ENCODE measurements around the gene CHTOP. TPM values are rescaled to one million over a fixed set of nuclear protein-coding genes. Genes with fewer than 3 reads are reported as not detected.

Gene CHTOP
- total RNA-seq, 2 experiments from 2014 or later = 88.2 to 91.3 TPM

GRCh38 chr1:153614906-153615305 is 19.0 kb upstream of the CHTOP start:
- no peak overlapping the region for H3K4me3 Mint-ChIP-seq

GRCh38 chr1:153615406-153615805 is 18.5 kb upstream of the CHTOP start:
- Mint-ChIP-seq H3K27ac (no peak overlapping the region), H3K4me1 (ENCODE audit: low read depth) (peaks cover 1% of the 10 kb centered on the region), H3K9me3 (no peaks in the 10 kb centered on the region), H3K36me3 (ENCODE audit: low read depth) (no peaks in the 10 kb centered on the region), H3K27me3 (ENCODE audit: low read depth) (no peaks in the 10 kb centered on the region), H3K4me3 (no peak overlapping the region)
- no peak for DNase-seq
- intact Hi-C loops (cut with micrococcal nuclease) = no loop called here
- CTCF ChIA-PET = interaction anchor here (0.7 to 6.3 kb wide), 8 partner anchors 9 to 105 kb away, joined by 3 to 43 read pairs (median 3); partner anchors contain the start of gene S100A13

More at GRCh38 chr1:153614906-153615305, 19.0 kb upstream of the CHTOP start:
- H3K9me3 Mint-ChIP-seq = no peaks in the 10 kb centered on the region
- no peak overlapping the region for H3K27ac Mint-ChIP-seq
- intact Hi-C loops (cut with micrococcal nuclease) = no loop called here
- CTCF ChIA-PET = interaction anchor here (0.7 to 6.3 kb wide), 6 partner anchors 8 to 104 kb away, joined by 3 to 43 read pairs (median 6); no protein-coding TSS in a partner anchor
- DNase-seq = no peak
- H3K36me3 Mint-ChIP-seq (ENCODE audit: low read depth) = no peaks in the 10 kb centered on the region
- H3K27me3 Mint-ChIP-seq (ENCODE audit: low read depth) = no peaks in the 10 kb centered on the region
- peaks cover 1% of the 10 kb centered on the region for H3K4me1 Mint-ChIP-seq (ENCODE audit: low read depth)

- Mint-ChIP-seq H3K4me3 (no peak within 1 kb of the TSS), H3K4me1 (ENCODE audit: low read depth) (peaks cover 1% of the 10 kb centered on the region), H3K9me3 (no peaks in the 10 kb centered on the region), H3K27ac (no peak within 1 kb of the TSS), H3K36me3 (ENCODE audit: low read depth) (no peaks in the 10 kb centered on the region), H3K27me3 (ENCODE audit: low read depth) (no peaks in the 10 kb centered on the region)
- CTCF ChIA-PET = interaction anchor here (0.6 to 6.3 kb wide), 6 partner anchors 11 to 106 kb away, joined by 3 to 43 read pairs (median 3); partner anchors contain the start of gene S100A13
- no peak for DNase-seq
- intact Hi-C loops (cut with micrococcal nuclease) = no loop called here
These were observed 17.5 kb upstream of the CHTOP start, which contains the start of gene S100A14 for GRCh38 chr1:153616144-153616916. TSS of gene S100A14 (minus strand) at chr1:153616325. CDS start at chr1:153615858, 467 bp downstream.

- CTCF ChIA-PET = interaction anchor here (0.6 to 6.3 kb wide), 7 partner anchors 13 to 122 kb away, joined by 3 to 43 read pairs (median 4); no protein-coding TSS in a partner anchor
- Mint-ChIP-seq H3K36me3 (ENCODE audit: low read depth) (no peaks in the 10 kb centered on the region), H3K4me3 (no peak overlapping the region), H3K27ac (no peak overlapping the region), H3K27me3 (ENCODE audit: low read depth) (no peaks in the 10 kb centered on the region), H3K4me1 (ENCODE audit: low read depth) (peaks cover 1% of the 10 kb centered on the region), H3K9me3 (no peaks in the 10 kb centered on the region)
- no peak for DNase-seq
- intact Hi-C loops (cut with micrococcal nuclease) = loop anchor here (1.0 kb wide), 2 partner anchors 45 to 106 kb away; no protein-coding TSS in a partner anchor
These were observed 17.0 kb upstream of the CHTOP start for GRCh38 chr1:153616917-153617311.

GRCh38 chr1:153617663-153618062 is 16.2 kb upstream of the CHTOP start:
- H3K36me3 Mint-ChIP-seq (ENCODE audit: low read depth) = no peaks in the 10 kb centered on the region
- intact Hi-C loops (cut with micrococcal nuclease) = loop anchor here (1.0 kb wide), 2 partner anchors 45 to 106 kb away; no protein-coding TSS in a partner anchor
- no peaks in the 10 kb centered on the region for H3K27me3 Mint-ChIP-seq (ENCODE audit: low read depth)
- CTCF ChIA-PET = interaction anchor here (0.6 to 6.3 kb wide), 9 partner anchors 13 to 149 kb away, joined by 3 to 43 read pairs (median 4); no protein-coding TSS in a partner anchor
- peak; percentile 72 for DNase-seq
- H3K4me1 Mint-ChIP-seq (ENCODE audit: low read depth) = peaks cover 1% of the 10 kb centered on the region
- no peaks in the 10 kb centered on the region for H3K9me3 Mint-ChIP-seq
- no peak overlapping the region for H3K4me3 Mint-ChIP-seq
- H3K27ac Mint-ChIP-seq = no peak overlapping the region

- no peak for DNase-seq
- intact Hi-C loops (cut with micrococcal nuclease) = no loop called here
- Mint-ChIP-seq H3K27ac (no peak overlapping the region), H3K36me3 (ENCODE audit: low read depth) (no peaks in the 10 kb centered on the region), H3K4me1 (ENCODE audit: low read depth) (peaks cover 1% of the 10 kb centered on the region), H3K9me3 (no peaks in the 10 kb centered on the region), H3K4me3 (no peak overlapping the region), H3K27me3 (ENCODE audit: low read depth) (no peaks in the 10 kb centered on the region)
- CTCF ChIA-PET = interaction anchor here (0.6 to 6.3 kb wide), 4 partner anchors 47 to 131 kb away, joined by 3 to 43 read pairs (median 8); no protein-coding TSS in a partner anchor
These were observed 14.7 kb upstream of the CHTOP start for GRCh38 chr1:153619171-153619570.

GRCh38 chr1:153623101-153623500 is 10.8 kb upstream of the CHTOP start:
- no peak overlapping the region for H3K4me3 Mint-ChIP-seq
- CTCF ChIA-PET = interaction anchor here (0.6 to 1.0 kb wide), 2 partner anchors 9 to 46 kb away, joined by 3 to 4 read pairs; no protein-coding TSS in a partner anchor
- intact Hi-C loops (cut with micrococcal nuclease) = no loop called here
- DNase-seq = no peak
- no peaks in the 10 kb centered on the region for H3K36me3 Mint-ChIP-seq (ENCODE audit: low read depth)
- H3K27ac Mint-ChIP-seq = no peak overlapping the region
- peaks cover 3% of the 10 kb centered on the region for H3K4me1 Mint-ChIP-seq (ENCODE audit: low read depth)
- no peaks in the 10 kb centered on the region for H3K9me3 Mint-ChIP-seq
- H3K27me3 Mint-ChIP-seq (ENCODE audit: low read depth) = peaks cover 10% of the 10 kb centered on the region

- Mint-ChIP-seq H3K4me3 (no peak overlapping the region), H3K4me1 (ENCODE audit: low read depth) (peaks cover 3% of the 10 kb centered on the region), H3K9me3 (no peaks in the 10 kb centered on the region), H3K27me3 (ENCODE audit: low read depth) (peaks cover 10% of the 10 kb centered on the region), H3K27ac (no peak overlapping the region), H3K36me3 (ENCODE audit: low read depth) (no peaks in the 10 kb centered on the region)
- CTCF ChIA-PET = no interaction called here
- DNase-seq = no peak
- intact Hi-C loops (cut with micrococcal nuclease) = no loop called here
These were observed 8.8 kb upstream of the CHTOP start for GRCh38 chr1:153624965-153625611.

GRCh38 chr1:153626477-153626903 is 7.4 kb upstream of the CHTOP start:
- Mint-ChIP-seq H3K27ac (no peak overlapping the region), H3K9me3 (no peaks in the 10 kb centered on the region), H3K36me3 (ENCODE audit: low read depth) (no peaks in the 10 kb centered on the region), H3K4me3 (no peak overlapping the region), H3K4me1 (ENCODE audit: low read depth) (peaks cover 8% of the 10 kb centered on the region), H3K27me3 (ENCODE audit: low read depth) (peaks cover 10% of the 10 kb centered on the region)
- no peak for DNase-seq
- intact Hi-C loops (cut with micrococcal nuclease) = no loop called here
- CTCF ChIA-PET = interaction anchor here (0.7 to 1.2 kb wide), 4 partner anchors 11 to 115 kb away, joined by 3 read pairs; no protein-coding TSS in a partner anchor

GRCh38 chr1:153626904-153627714 is 6.8 kb upstream of the CHTOP start, which contains the start of gene S100A13:
TSS of gene S100A13 (minus strand) at chr1:153627505. CDS start at chr1:153626472, 1,033 bp downstream.
- H3K4me3 Mint-ChIP-seq = no peak within 1 kb of the TSS
- H3K36me3 Mint-ChIP-seq (ENCODE audit: low read depth) = no peaks in the 10 kb centered on the region
- peak; percentile 32 for DNase-seq
- intact Hi-C loops (cut with micrococcal nuclease) = no loop called here
- peaks cover 13% of the 10 kb centered on the region for H3K4me1 Mint-ChIP-seq (ENCODE audit: low read depth)
- H3K9me3 Mint-ChIP-seq = no peaks in the 10 kb centered on the region
- H3K27ac Mint-ChIP-seq = no peak within 1 kb of the TSS
- CTCF ChIA-PET = interaction anchor here (0.7 to 2.4 kb wide), 6 partner anchors 11 to 116 kb away, joined by 3 to 6 read pairs (median 3); no protein-coding TSS in a partner anchor
- peaks cover 10% of the 10 kb centered on the region for H3K27me3 Mint-ChIP-seq (ENCODE audit: low read depth)

Measured in activated naive CD4-positive, alpha-beta T cell treated with anti-CD3 and anti-CD28 coated beads for 36 hours (primary cell).